H9 (cell line): ENCODE measurements around the gene FANCE. TPM values are rescaled to one million over a fixed set of nuclear protein-coding genes. Genes with fewer than 3 reads are reported as not detected.

Experiments
- DNase-seq: peaks from one replicate; pipeline ENCODE4 v3.0.0-alpha.2; 2017
- H2AFZ ChIP-seq: one replicate; pipeline ENCODE4 v1.6.1; 2013; ENCODE audit warnings: mild to moderate bottlenecking, low read length, control low read depth, moderate library complexity
- H2AK5ac ChIP-seq: 2 replicates; pipeline ENCODE4 v1.6.1; 2013; ENCODE audit warnings: low read length, control low read depth, mixed read lengths; ENCODE audit not compliant: insufficient read length
- H2BK120ac ChIP-seq: one replicate; pipeline ENCODE4 v1.6.1; 2013; ENCODE audit warnings: low read depth, mild to moderate bottlenecking, low read length, control low read depth, inconsistent platforms; ENCODE audit not compliant: poor library complexity, severe bottlenecking
- H2BK12ac ChIP-seq: 2 replicates; pipeline ENCODE4 v1.6.1; 2013; ENCODE audit warnings: low read length, control low read depth, mixed read lengths, low read depth; ENCODE audit not compliant: insufficient read length
- H2BK15ac ChIP-seq: 2 replicates; pipeline ENCODE4 v1.6.1; 2013; ENCODE audit warnings: low read depth, low read length, control low read depth
- H2BK20ac ChIP-seq: one replicate; pipeline ENCODE4 v1.6.1; 2013; ENCODE audit warnings: low read depth, mild to moderate bottlenecking, low read length, control low read depth, inconsistent platforms; ENCODE audit not compliant: poor library complexity, severe bottlenecking
- H2BK5ac ChIP-seq: 2 replicates; pipeline ENCODE4 v1.6.1; 2013; ENCODE audit warnings: low read length, control low read depth, mixed read lengths; ENCODE audit not compliant: insufficient read length
- H3K14ac ChIP-seq: 2 replicates; pipeline ENCODE4 v1.6.1; 2013; ENCODE audit warnings: low read length, control low read depth; ENCODE audit not compliant: insufficient read depth
- H3K18ac ChIP-seq: 2 replicates; pipeline ENCODE4 v1.6.1; 2013; ENCODE audit warnings: low read depth, mild to moderate bottlenecking, mixed read lengths, low read length, control low read depth; ENCODE audit not compliant: insufficient read length
- H3K23ac ChIP-seq: 2 replicates; pipeline ENCODE4 v1.6.1; 2013; ENCODE audit warnings: low read length, control low read depth, mixed read lengths, low read depth; ENCODE audit not compliant: insufficient read length
- H3K23me2 ChIP-seq: 2 replicates; pipeline ENCODE4 v1.6.1; 2013; ENCODE audit warnings: low read depth, mild to moderate bottlenecking, mixed read lengths, low read length, control low read depth; ENCODE audit not compliant: insufficient read length, poor library complexity, severe bottlenecking
- H3K27ac ChIP-seq: 2 replicates; pipeline ENCODE4 v1.5.1; 2013; ENCODE audit warnings: low read length, control low read depth, mixed read lengths, low read depth; ENCODE audit not compliant: insufficient read length
- H3K27me3 ChIP-seq: 2 replicates; pipeline ENCODE4 v1.6.1; 2013; ENCODE audit warnings: low read length, control low read depth, inconsistent platforms; ENCODE audit not compliant: insufficient read depth
- H3K4ac ChIP-seq: 2 replicates; pipeline ENCODE4 v1.6.1; 2013; ENCODE audit warnings: low read depth, mild to moderate bottlenecking, control low read depth, inconsistent platforms, low read length, moderate library complexity
- H3K4me1 ChIP-seq: 2 replicates; pipeline ENCODE4 v1.6.1; 2013; ENCODE audit warnings: low read length, control low read depth, inconsistent platforms; ENCODE audit not compliant: insufficient read depth
- H3K4me2 ChIP-seq: 2 replicates; pipeline ENCODE4 v1.6.1; 2013; ENCODE audit warnings: low read length, control low read depth, mixed read lengths; ENCODE audit not compliant: insufficient read length, insufficient read depth
- H3K56ac ChIP-seq: 2 replicates; pipeline ENCODE4 v1.6.1; 2013; ENCODE audit warnings: low read depth, mild to moderate bottlenecking, mixed read lengths, low read length, control low read depth; ENCODE audit not compliant: insufficient read length
- H3K79me1 ChIP-seq: 2 replicates; pipeline ENCODE4 v1.6.1; 2013; ENCODE audit warnings: low read depth, mild to moderate bottlenecking, moderate library complexity, low read length, control low read depth, inconsistent platforms; ENCODE audit not compliant: insufficient read depth, poor library complexity, severe bottlenecking
- H3K79me2 ChIP-seq: 2 replicates; pipeline ENCODE4 v1.6.1; 2013; ENCODE audit warnings: low read length, control low read depth, inconsistent platforms; ENCODE audit not compliant: insufficient read depth
- H3K9ac ChIP-seq: 2 replicates; pipeline ENCODE4 v1.6.1; 2013; ENCODE audit warnings: low read length, control low read depth, mixed read lengths; ENCODE audit not compliant: insufficient read length; ENCODE audit errors: extremely low read depth
- H3K9me3 ChIP-seq: one replicate; pipeline ENCODE4 v1.6.1; 2013; ENCODE audit warnings: low read depth, low read length, inconsistent platforms; ENCODE audit not compliant: control insufficient read depth
- H3T11ph ChIP-seq: one replicate; pipeline ENCODE4 v1.6.1; 2013; ENCODE audit warnings: mild to moderate bottlenecking, low read length, control low read depth, inconsistent platforms
- H4K20me1 ChIP-seq: one replicate; pipeline ENCODE4 v1.6.1; 2013; ENCODE audit not compliant: control insufficient read depth, insufficient read length, insufficient read depth
- H4K5ac ChIP-seq: 2 replicates; pipeline ENCODE4 v1.6.1; 2013; ENCODE audit warnings: low read depth, mild to moderate bottlenecking, mixed read lengths, low read length, control low read depth; ENCODE audit not compliant: insufficient read length
- H4K8ac ChIP-seq: replicated peaks from 2 replicates; pipeline ENCODE4 v1.6.1; 2013; ENCODE audit warnings: low read length, control low read depth, mixed read lengths, low read depth; ENCODE audit not compliant: insufficient read length
- H4K91ac ChIP-seq: 2 replicates; pipeline ENCODE4 v1.6.1; 2013; ENCODE audit warnings: low read depth, mild to moderate bottlenecking, moderate library complexity, mixed read lengths, low read length, control low read depth; ENCODE audit not compliant: insufficient read length
- H3K27ac Mint-ChIP-seq, 3 experiments: 2 replicates in 2 of 3; 3 replicates in 1 of 3; pipeline ENCODE4 v1.8.0; 2020 to 2021; ENCODE audit warnings: mixed read lengths in 3 of 3, mild to moderate bottlenecking in 1 of 3, moderate library complexity in 1 of 3
- H3K27me3 Mint-ChIP-seq: 2 replicates; pipeline ENCODE4 v1.8.0; 2021; ENCODE audit warnings: low read depth, mild to moderate bottlenecking, moderate library complexity, mixed read lengths
- H3K36me3 Mint-ChIP-seq, 3 experiments: 2 replicates in 2 of 3; 3 replicates in 1 of 3; pipeline ENCODE4 v1.8.0; 2020 to 2021; ENCODE audit warnings: low read depth in 3 of 3, mixed read lengths in 3 of 3; ENCODE audit not compliant: insufficient read depth in 1 of 3
- H3K4me1 Mint-ChIP-seq, 2 experiments: 2 replicates each; pipeline ENCODE4 v1.8.0; 2020; ENCODE audit warnings: mixed read lengths in 2 of 2
- H3K4me3 Mint-ChIP-seq, 2 experiments: 2 replicates in 1 of 2; 3 replicates in 1 of 2; pipeline ENCODE4 v1.8.0; 2020 to 2021; ENCODE audit warnings: mild to moderate bottlenecking in 2 of 2, mixed read lengths in 2 of 2, moderate library complexity in 1 of 2
- H3K9me3 Mint-ChIP-seq, 2 experiments: 2 replicates in 1 of 2; 3 replicates in 1 of 2; pipeline ENCODE4 v1.8.0; 2020; ENCODE audit warnings: mild to moderate bottlenecking in 2 of 2, mixed read lengths in 2 of 2, moderate library complexity in 1 of 2
- CTCF ChIP-seq: fragments of 200-600 bp; sonication (generic); conservative IDR thresholded peaks from 3 replicates; pipeline ENCODE4 v1.8.0; 2021; ENCODE audit warnings: antibody characterized with exemption, mild to moderate bottlenecking
- WGBS: extraction: QIAGEN DNeasy Blood & Tissue Kit; methylation state at CpG from one replicate; pipeline ENCODE4 v1.1.7; 2013; ENCODE audit warnings: missing lambda C conversion rate, low lambda C conversion rate, mixed read lengths; ENCODE audit not compliant: insufficient read length; ENCODE audit errors: extremely low coverage; 5-methylcytosine and 5-hydroxymethylcytosine counted together
- total RNA-seq: library from RNA; stranded (reverse); gene quantifications from 2 replicates; pipeline ENCODE4 v1.2.1, GENCODE V29; 2021

FANCE gene
- total RNA-seq, 1 experiment from 2014 or later: 8.4 TPM

- Histone ChIP-seq H2AFZ (no peak overlapping the region), H3K79me1 (no peaks in the 10 kb centered on the region), H3T11ph (no peak overlapping the region), H3K9ac (no peak overlapping the region), H3K79me2 (peaks cover 2% of the 10 kb centered on the region; the same call in 1 of the 2 replicates), H3K18ac (peak overlapping the region; percentile 43), H3K56ac (no peak overlapping the region), H2BK120ac (no peak overlapping the region), H3K14ac (peak overlapping the region; percentile 56), H2BK15ac (no peak overlapping the region), H3K9me3 (no peaks in the 10 kb centered on the region), H2BK20ac (no peak overlapping the region), H3K4me1 (peaks cover 18% of the 10 kb centered on the region; the same call in 1 of the 2 replicates), H4K91ac (no peak overlapping the region), H2AK5ac (no peak overlapping the region), H3K27me3 (no peaks in the 10 kb centered on the region; the same call in 1 of the 2 replicates), H3K23ac (no peak overlapping the region), H3K4ac (no peak overlapping the region), H3K27ac (no peak overlapping the region), H2BK5ac (no peak overlapping the region), H3K4me2 (no peak overlapping the region), H4K20me1 (peaks cover 3% of the 10 kb centered on the region), H3K23me2 (peaks cover 9% of the 10 kb centered on the region), H4K5ac (no peak overlapping the region), H4K8ac (no peak overlapping the region), H2BK12ac (no peak overlapping the region)
- Mint-ChIP-seq H3K9me3 (no peaks in the 10 kb centered on the region; a peak in 1 of 5 replicates), H3K27ac (peak overlapping the region in 2 of 3 experiments; percentile 59 to 94; a peak in 3 of 7 replicates), H3K36me3 (no peaks in the 10 kb centered on the region; a peak in 1 of 7 replicates), H3K4me3 (peak overlapping the region; percentile 39 to 78; a peak in 4 of 5 replicates), H3K4me1 (peaks cover 70 to 78% of the 10 kb centered on the region in 2 experiments), H3K27me3 (peaks cover 13% of the 10 kb centered on the region)
- no CpG with 5 or more reads among the region's 5 CpGs for WGBS
- TF ChIP-seq CTCF: no peak
- peak; percentile 41 for DNase-seq
Observed at GRCh38 chr6:35491558-35492257, 39.6 kb downstream of the FANCE start.
